ENCODE measurements around the gene ZBTB4. TPM values are rescaled to one million over a fixed set of nuclear protein-coding genes. Genes with fewer than 3 reads are reported as not detected.

The ZBTB4 gene
- total and polyA plus RNA-seq, 2 donors from 2014 or later, result 23.2 to 64.8 TPM

DNA sequence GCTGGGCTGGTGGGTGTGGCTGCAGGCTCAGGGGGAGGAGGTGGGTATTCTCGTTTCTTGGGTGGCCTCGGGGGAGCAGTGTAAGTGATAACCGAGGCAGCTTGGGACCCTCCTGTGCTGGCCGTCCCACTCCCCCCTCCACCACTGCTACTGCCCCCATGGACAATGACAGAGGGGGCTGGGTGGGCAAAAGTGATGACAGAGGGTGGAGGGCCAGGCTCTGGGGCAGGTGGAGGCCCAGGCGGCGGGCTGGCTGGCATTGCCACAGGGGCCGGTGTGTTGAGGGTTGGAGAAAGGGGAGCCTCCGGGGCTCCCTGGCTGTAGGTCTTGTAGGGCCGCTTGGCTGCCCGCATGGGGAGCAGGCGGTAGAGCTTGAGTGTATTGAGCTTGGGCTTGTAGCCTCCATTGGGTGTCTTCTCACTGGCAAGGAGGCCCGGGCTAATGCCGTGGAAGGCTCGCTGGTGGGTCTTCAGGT is 16.0 kb downstream of the ZBTB4 start:
- no peaks in the 10 kb centered on the region for H3K9me3 ChIP-seq (ENCODE audit: control insufficient read depth in 2 of 3, insufficient read depth in 1 of 3, low read length in 3 of 3)
- no peak overlapping the region for H3K27ac ChIP-seq (ENCODE audit: low read depth in 2 of 2, low read length in 2 of 2)
- H3K4me1 ChIP-seq (ENCODE audit: control insufficient read depth in 2 of 3, insufficient read depth in 2 of 3, low read depth in 1 of 3, low read length in 3 of 3), result peaks cover 0 to 4% (median 3%) of the 10 kb centered on the region in 3 donors
- FAIRE-seq (no peak), DNase-seq (no peak)
- peaks cover 0 to 9% (median 5%) of the 10 kb centered on the region in 3 donors for H3K36me3 ChIP-seq (ENCODE audit: control insufficient read depth in 2 of 3, insufficient read depth in 3 of 3, low read length in 3 of 3)
- no peak overlapping the region for H3K4me3 ChIP-seq (ENCODE audit: low read length in 3 of 3)
- TF ChIP-seq, protein P1, sequence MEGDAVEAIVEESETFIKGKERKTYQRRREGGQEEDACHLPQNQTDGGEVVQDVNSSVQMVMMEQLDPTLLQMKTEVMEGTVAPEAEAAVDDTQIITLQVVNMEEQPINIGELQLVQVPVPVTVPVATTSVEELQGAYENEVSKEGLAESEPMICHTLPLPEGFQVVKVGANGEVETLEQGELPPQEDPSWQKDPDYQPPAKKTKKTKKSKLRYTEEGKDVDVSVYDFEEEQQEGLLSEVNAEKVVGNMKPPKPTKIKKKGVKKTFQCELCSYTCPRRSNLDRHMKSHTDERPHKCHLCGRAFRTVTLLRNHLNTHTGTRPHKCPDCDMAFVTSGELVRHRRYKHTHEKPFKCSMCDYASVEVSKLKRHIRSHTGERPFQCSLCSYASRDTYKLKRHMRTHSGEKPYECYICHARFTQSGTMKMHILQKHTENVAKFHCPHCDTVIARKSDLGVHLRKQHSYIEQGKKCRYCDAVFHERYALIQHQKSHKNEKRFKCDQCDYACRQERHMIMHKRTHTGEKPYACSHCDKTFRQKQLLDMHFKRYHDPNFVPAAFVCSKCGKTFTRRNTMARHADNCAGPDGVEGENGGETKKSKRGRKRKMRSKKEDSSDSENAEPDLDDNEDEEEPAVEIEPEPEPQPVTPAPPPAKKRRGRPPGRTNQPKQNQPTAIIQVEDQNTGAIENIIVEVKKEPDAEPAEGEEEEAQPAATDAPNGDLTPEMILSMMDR (IDR thresholded peaks at IDR 0.05; ENCODE audit: borderline replicate concordance, extremely low read depth, insufficient read depth), result no peak
- no peak overlapping the region for H3K9ac ChIP-seq (ENCODE audit: low read length in 3 of 3)
- intact Hi-C loops (cut with DNase I), result no loop called here
- H3K27me3 ChIP-seq (ENCODE audit: control insufficient read depth, insufficient read depth, low read length), result no peaks in the 10 kb centered on the region

DNA sequence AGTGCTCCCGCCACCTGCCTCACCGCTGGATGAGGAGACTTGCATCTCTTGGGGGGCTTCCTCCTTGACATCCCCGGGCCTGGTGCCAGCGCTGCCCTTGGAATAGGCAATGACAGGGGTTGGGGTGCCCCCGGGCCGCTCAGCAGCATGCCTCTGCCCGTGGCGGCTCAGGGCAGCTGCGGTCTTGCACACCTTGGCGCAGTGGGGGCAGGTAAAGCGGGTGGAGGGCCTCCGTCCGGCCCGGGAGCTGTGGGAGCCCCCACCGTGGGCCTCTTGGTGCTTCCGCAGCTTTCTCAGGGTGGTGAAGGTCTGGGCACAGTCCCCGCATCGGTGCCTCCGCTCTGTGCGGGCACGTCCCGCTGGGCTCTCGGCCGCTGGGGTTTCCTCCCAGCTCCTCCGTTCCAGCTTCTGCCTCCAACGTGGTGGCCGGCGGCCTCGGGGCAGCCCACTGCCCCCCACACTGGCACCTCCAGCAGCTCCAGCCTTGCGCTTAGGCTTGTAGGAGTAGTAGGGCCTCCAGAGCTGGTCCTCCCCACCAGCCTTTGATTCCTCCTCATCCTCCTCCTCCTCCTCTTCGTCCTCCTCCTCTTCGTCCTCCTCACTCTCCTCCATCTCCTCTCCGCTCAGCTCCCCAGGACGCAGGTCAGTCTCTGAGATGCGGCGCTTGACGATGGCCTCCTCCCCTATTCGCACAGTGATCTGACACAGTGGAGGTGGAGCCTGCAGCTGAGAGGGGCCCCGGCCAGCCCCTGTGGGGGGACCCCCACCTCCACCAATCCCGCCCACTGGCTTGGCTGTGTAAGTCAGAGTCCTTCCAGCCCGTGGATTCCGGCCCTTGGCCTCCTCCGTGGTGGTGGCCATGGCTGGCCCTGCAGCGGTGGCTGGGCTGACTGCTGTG is 16.7 kb downstream of the ZBTB4 start:
- Histone ChIP-seq H3K27me3 (ENCODE audit: control insufficient read depth, insufficient read depth, low read length) (no peaks in the 10 kb centered on the region), H3K9ac (ENCODE audit: low read length in 3 of 3) (no peak overlapping the region), H3K36me3 (ENCODE audit: control insufficient read depth in 2 of 3, insufficient read depth in 3 of 3, low read length in 3 of 3) (peaks cover 0 to 9% (median 5%) of the 10 kb centered on the region in 3 donors), H3K4me3 (ENCODE audit: low read length in 3 of 3) (no peak overlapping the region), H3K9me3 (ENCODE audit: control insufficient read depth in 2 of 3, insufficient read depth in 1 of 3, low read length in 3 of 3) (no peaks in the 10 kb centered on the region), H3K4me1 (ENCODE audit: control insufficient read depth in 2 of 3, insufficient read depth in 2 of 3, low read depth in 1 of 3, low read length in 3 of 3) (peaks cover 0 to 4% (median 3%) of the 10 kb centered on the region in 3 donors), H3K27ac (ENCODE audit: low read depth in 2 of 2, low read length in 2 of 2) (no peak overlapping the region)
- TF ChIP-seq, protein P1 (IDR thresholded peaks at IDR 0.05; ENCODE audit: borderline replicate concordance, extremely low read depth, insufficient read depth), result no peak
- DNase-seq (peak in 1 of 5 donors; percentile 75), FAIRE-seq (no peak)
- intact Hi-C loops (cut with DNase I), result no loop called here

DNA sequence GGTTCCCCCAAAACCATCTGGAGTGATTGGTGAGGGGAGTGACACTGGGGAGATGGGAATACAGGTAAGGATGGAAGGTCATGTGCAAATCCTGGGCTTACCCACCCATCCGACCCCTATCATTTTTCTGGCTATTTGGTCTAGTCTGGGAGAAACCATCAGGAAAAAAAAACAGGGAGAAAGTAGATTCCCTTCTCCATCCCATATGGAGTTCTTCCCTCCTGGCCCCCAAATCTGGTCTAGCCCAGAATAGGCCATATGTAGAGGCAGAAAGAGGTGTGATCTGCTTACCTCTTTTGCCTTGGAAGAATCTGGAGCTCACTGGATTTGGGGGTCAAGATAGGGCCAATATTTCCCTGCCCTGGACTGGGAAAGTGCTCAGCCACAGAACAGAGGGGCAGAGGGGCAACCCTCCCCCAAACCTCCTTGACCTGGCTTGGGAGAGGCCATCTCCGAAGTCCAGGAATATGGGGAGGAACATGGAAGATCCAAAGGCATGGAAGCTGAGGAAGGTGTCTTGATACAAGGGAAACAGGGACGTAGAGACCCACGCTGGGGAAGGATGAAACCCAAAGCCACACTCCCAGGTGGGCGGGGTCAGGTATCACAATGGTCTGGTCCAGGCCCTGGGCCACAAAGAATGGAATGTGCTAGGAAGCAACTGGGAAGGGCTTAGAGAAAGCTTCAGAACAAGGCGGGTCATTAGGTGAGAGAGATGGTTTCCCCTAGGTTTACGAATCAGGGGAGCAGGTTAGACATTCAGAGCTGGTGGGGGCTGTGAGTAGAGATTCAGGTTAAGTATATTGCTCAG is 18.4 kb downstream of the ZBTB4 start:
- Histone ChIP-seq H3K27me3 (ENCODE audit: control insufficient read depth, insufficient read depth, low read length) (no peaks in the 10 kb centered on the region), H3K9me3 (ENCODE audit: control insufficient read depth in 2 of 3, insufficient read depth in 1 of 3, low read length in 3 of 3) (no peaks in the 10 kb centered on the region), H3K36me3 (ENCODE audit: control insufficient read depth in 2 of 3, insufficient read depth in 3 of 3, low read length in 3 of 3) (peaks cover 0 to 9% (median 3%) of the 10 kb centered on the region in 3 donors), H3K9ac (ENCODE audit: low read length in 3 of 3) (no peak overlapping the region), H3K4me1 (ENCODE audit: control insufficient read depth in 2 of 3, insufficient read depth in 2 of 3, low read depth in 1 of 3, low read length in 3 of 3) (peaks cover 0 to 3% (median 0%) of the 10 kb centered on the region in 3 donors), H3K4me3 (ENCODE audit: low read length in 3 of 3) (no peak overlapping the region), H3K27ac (ENCODE audit: low read depth in 2 of 2, low read length in 2 of 2) (no peak overlapping the region)
- intact Hi-C loops (cut with DNase I), result no loop called here
- FAIRE-seq (no peak), DNase-seq (no peak)
- TF ChIP-seq, protein P1 (IDR thresholded peaks at IDR 0.05; ENCODE audit: borderline replicate concordance, extremely low read depth, insufficient read depth), result no peak

Measured in kidney (tissue), 14 donors.